NCI-H2107 treated with DMSO at 0.1 percent for 48 hours (cell line): Measurements from ENCODE around the gene PRPF6.
"Not testable (repeated sequence)": the region's sequence is repeated elsewhere in the genome, so short reads cannot be mapped to it uniquely, and the experiment has no call there.

Experiments
- DNase-seq: peaks from one replicate; lab custom pipeline; 2025; ENCODE audit not compliant: unreplicated experiment; lab: John Stamatoyannopoulos, UW

PRPF6 gene

GRCh38 chr20:63973160-63973479 is 7.8 kb upstream of the PRPF6 start:
- no peak for DNase-seq

GRCh38 chr20:63973636-63974401 is 7.1 kb upstream of the PRPF6 start:
- DNase-seq, result peak; percentile 70

- peak; percentile 85 for DNase-seq
Observed at GRCh38 chr20:63974402-63975200, 6.3 kb upstream of the PRPF6 start.

- not testable (repeated sequence) for DNase-seq
Observed at GRCh38 chr20:63976511-63976910, 4.4 kb upstream of the PRPF6 start.

GRCh38 chr20:63976980-63977738 is 3.8 kb upstream of the PRPF6 start:
- no peak for DNase-seq

- DNase-seq, result no peak
Observed at GRCh38 chr20:63977739-63978276, 3.1 kb upstream of the PRPF6 start.

- no peak for DNase-seq
Observed at GRCh38 chr20:63978319-63979228, 2.4 kb upstream of the PRPF6 start.

GRCh38 chr20:63979229-63979556 is 1.7 kb upstream of the PRPF6 start:
- no peak for DNase-seq

- peak; percentile 37 for DNase-seq
Observed at GRCh38 chr20:63979557-63980316, 1.2 kb upstream of the PRPF6 start, which contains the start of gene SAMD10. Gene SAMD10, minus strand, starts transcription at chr20:63979642. Its CDS starts 175 bp downstream, at chr20:63979467.

GRCh38 chr20:63980317-63980805 is 571 bp upstream of the PRPF6 start:
- no peak for DNase-seq

GRCh38 chr20:63982937-63983336 is 2.0 kb downstream of the PRPF6 start:
- no peak for DNase-seq

- DNase-seq, result no peak
Observed at GRCh38 chr20:64000906-64001305, 20.0 kb downstream of the PRPF6 start.

- peak; percentile 97 for DNase-seq
Observed at GRCh38 chr20:64001607-64002011, 20.7 kb downstream of the PRPF6 start.

- no peak for DNase-seq
Observed at GRCh38 chr20:64003960-64004725, 23.2 kb downstream of the PRPF6 start.

- no peak for DNase-seq
Observed at GRCh38 chr20:64005394-64005793, 24.5 kb downstream of the PRPF6 start.

- DNase-seq, result no peak
Observed at GRCh38 chr20:64006490-64006889, 25.6 kb downstream of the PRPF6 start.

- no peak for DNase-seq
Observed at GRCh38 chr20:64006902-64007301, 26.0 kb downstream of the PRPF6 start.

GRCh38 chr20:64009811-64010387 is 29.0 kb downstream of the PRPF6 start:
- DNase-seq, result no peak
